Right hindlimb (tissue), 1 donor: Measurements from ENCODE around the gene ETV3.

ENCODE experiments used
- DNase-seq: peaks from one replicate; pipeline ENCODE4 v3.0.0-alpha.2; 2018

The ETV3 gene

GRCh38 chr1:157158967-157159366 lies 20.8 kb upstream of the ETV3 start:
- no peak for DNase-seq

GRCh38 chr1:157157501-157158190 lies 19.5 kb upstream of the ETV3 start:
- DNase-seq, result no peak

- DNase-seq, result peak; percentile 77
Measured at GRCh38 chr1:157156058-157156541, 17.9 kb upstream of the ETV3 start.

- DNase-seq, result no peak
Measured at GRCh38 chr1:157155658-157156057, 17.5 kb upstream of the ETV3 start.

- DNase-seq, result peak; percentile 46
Measured at GRCh38 chr1:157154940-157155514, 16.8 kb upstream of the ETV3 start.

- DNase-seq, result no peak
Measured at GRCh38 chr1:157154291-157154690, 16.1 kb upstream of the ETV3 start.

GRCh38 chr1:157153746-157154145 lies 15.6 kb upstream of the ETV3 start:
- no peak for DNase-seq

GRCh38 chr1:157152510-157152909 lies 14.3 kb upstream of the ETV3 start:
- no peak for DNase-seq

- DNase-seq, result no peak
Measured at GRCh38 chr1:157151506-157151905, 13.3 kb upstream of the ETV3 start.

GRCh38 chr1:157151073-157151472 lies 12.9 kb upstream of the ETV3 start:
- DNase-seq, result no peak

- no peak for DNase-seq
Measured at GRCh38 chr1:157150631-157151030, 12.4 kb upstream of the ETV3 start.

GRCh38 chr1:157147906-157148700 lies 9.9 kb upstream of the ETV3 start:
- DNase-seq, result no peak

- no peak for DNase-seq
Measured at GRCh38 chr1:157147037-157147436, 8.8 kb upstream of the ETV3 start.

GRCh38 chr1:157146244-157146643 lies 8.0 kb upstream of the ETV3 start:
- no peak for DNase-seq

GRCh38 chr1:157145076-157145475 lies 6.9 kb upstream of the ETV3 start:
- no peak for DNase-seq

GRCh38 chr1:157144509-157144908 lies 6.3 kb upstream of the ETV3 start:
- DNase-seq, result no peak

GRCh38 chr1:157142765-157143423 lies 4.7 kb upstream of the ETV3 start:
- DNase-seq, result no peak

- no peak for DNase-seq
Measured at GRCh38 chr1:157142201-157142600, 4.0 kb upstream of the ETV3 start.

GRCh38 chr1:157141212-157141855 lies 3.1 kb upstream of the ETV3 start:
- no peak for DNase-seq

GRCh38 chr1:157140063-157140588 lies 1.9 kb upstream of the ETV3 start:
- no peak for DNase-seq

- DNase-seq, result no peak
Measured at GRCh38 chr1:157139052-157139715, 989 bp upstream of the ETV3 start.
